ENCODE results near the gene SNTG2.

DNA sequence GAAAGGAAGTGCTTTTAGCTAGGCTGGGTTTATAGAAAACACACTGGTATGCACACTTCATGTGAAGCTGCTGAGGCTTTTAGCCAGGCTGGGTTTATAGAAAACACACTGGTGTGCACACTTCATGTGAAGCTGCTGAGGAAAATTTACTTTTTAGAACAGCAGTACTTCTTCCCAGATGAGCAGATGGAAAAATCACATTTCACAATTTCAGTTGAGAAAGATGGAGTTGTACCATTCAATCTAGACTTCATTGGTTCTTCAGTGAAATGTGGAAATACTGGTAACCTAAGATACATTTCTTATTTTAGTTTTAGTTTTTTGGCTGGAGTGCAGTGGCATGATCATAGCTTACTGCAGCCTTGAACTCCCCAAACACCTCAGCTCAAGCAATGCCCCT lies 11.1 kb downstream of the SNTG2 start:
- TF ChIP-seq, protein P1, sequence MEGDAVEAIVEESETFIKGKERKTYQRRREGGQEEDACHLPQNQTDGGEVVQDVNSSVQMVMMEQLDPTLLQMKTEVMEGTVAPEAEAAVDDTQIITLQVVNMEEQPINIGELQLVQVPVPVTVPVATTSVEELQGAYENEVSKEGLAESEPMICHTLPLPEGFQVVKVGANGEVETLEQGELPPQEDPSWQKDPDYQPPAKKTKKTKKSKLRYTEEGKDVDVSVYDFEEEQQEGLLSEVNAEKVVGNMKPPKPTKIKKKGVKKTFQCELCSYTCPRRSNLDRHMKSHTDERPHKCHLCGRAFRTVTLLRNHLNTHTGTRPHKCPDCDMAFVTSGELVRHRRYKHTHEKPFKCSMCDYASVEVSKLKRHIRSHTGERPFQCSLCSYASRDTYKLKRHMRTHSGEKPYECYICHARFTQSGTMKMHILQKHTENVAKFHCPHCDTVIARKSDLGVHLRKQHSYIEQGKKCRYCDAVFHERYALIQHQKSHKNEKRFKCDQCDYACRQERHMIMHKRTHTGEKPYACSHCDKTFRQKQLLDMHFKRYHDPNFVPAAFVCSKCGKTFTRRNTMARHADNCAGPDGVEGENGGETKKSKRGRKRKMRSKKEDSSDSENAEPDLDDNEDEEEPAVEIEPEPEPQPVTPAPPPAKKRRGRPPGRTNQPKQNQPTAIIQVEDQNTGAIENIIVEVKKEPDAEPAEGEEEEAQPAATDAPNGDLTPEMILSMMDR (IDR thresholded peaks at IDR 0.05): no peak
- TF ChIP-seq POLR2A (IDR thresholded peaks at IDR 0.05): no peak
